HFFc6 (cell line): Measurements from ENCODE around the gene KCNAB1. TPM values are rescaled to one million over a fixed set of nuclear protein-coding genes. Genes with fewer than 3 reads are reported as not detected.

Experiments used
- DNase-seq: peaks from one replicate; pipeline ENCODE4 v3.0.0-alpha.2; 2018
- H3K27ac Mint-ChIP-seq: 2 replicates; pipeline ENCODE4 v1.8.0; 2020; ENCODE audit warnings: mild to moderate bottlenecking, mixed read lengths
- H3K27me3 Mint-ChIP-seq: 2 replicates; pipeline ENCODE4 v1.8.0; 2021; ENCODE audit warnings: mild to moderate bottlenecking, moderate library complexity, mixed read lengths; ENCODE audit not compliant: insufficient read depth
- H3K36me3 Mint-ChIP-seq: 2 replicates; pipeline ENCODE4 v1.8.0; 2021; ENCODE audit warnings: low read depth, mixed read lengths
- H3K4me1 Mint-ChIP-seq: 2 replicates; pipeline ENCODE4 v1.8.0; 2020; ENCODE audit warnings: low read depth, mixed read lengths
- H3K4me3 Mint-ChIP-seq: 2 replicates; pipeline ENCODE4 v1.8.0; 2020; ENCODE audit warnings: mild to moderate bottlenecking, moderate library complexity, mixed read lengths
- H3K9me3 Mint-ChIP-seq: 2 replicates; pipeline ENCODE4 v1.8.0; 2020; ENCODE audit warnings: mild to moderate bottlenecking, mixed read lengths
- total RNA-seq, 6 experiments: library from RNA; stranded (reverse); fragmentation: NEBNext Ultra II Directional; extraction: Animal tissue kit (Norgen Biotek cat#: 25700); gene quantifications; 2 replicates in 1 of 6; 3 replicates in 5 of 6; pipeline ENCODE4 v1.2.3, GENCODE V29; 2021
- TF ChIP-seq, protein P1 (sequence below): fragments of 200-600 bp; sonication (generic); IDR thresholded peaks from 2 replicates; pipeline ENCODE4 v1.5.0; 2021; ENCODE audit warnings: antibody characterized with exemption, mild to moderate bottlenecking

The KCNAB1 gene
- total RNA-seq, 6 experiments from 2014 or later: not detected

DNA sequence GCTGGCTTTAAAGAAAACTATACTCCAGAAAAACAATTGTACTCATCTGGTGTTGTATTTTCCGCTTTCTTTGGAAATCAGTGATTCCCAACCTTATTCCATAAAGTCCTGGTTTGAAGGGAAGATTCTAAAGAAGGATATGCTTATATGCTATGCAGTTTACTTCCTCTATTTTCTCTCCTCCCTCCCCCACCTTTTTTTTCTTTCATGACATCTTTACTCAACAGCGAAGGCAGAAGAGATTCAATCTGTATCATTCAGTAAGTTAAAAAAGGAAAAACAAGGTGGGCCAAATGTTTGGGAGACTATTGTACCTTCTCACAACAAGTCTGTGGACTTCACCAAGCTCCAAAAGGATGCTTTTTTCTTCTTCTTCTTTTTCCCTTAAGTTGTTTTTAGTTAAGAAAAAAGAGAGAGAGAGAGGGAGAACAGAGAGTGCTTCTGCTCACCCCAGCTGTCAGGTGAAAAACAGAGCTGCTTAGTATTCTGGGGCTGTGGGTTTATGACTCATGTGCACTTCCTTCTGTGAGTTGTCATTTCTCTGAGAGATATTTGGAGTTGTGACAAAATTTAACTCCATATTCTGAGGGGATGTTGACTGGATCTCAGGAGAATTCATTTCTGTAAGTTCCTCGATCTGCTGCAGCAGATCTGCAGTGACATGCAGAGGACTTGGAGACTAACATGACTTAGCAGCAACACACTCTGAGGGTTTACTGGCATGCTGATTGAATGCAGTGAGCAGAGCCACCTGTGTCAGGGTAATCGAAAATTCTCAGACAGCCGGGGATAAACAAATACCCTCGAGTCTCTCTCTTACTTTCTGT is 363.8 kb downstream of the KCNAB1 start:
- no peaks in the 10 kb centered on the region for H3K9me3 Mint-ChIP-seq
- no peaks in the 10 kb centered on the region for H3K36me3 Mint-ChIP-seq
- H3K27me3 Mint-ChIP-seq: no peaks in the 10 kb centered on the region
- H3K27ac Mint-ChIP-seq: peak overlapping the region; percentile 75
- DNase-seq: peak; percentile 10
- peaks cover 29% of the 10 kb centered on the region for H3K4me1 Mint-ChIP-seq
- H3K4me3 Mint-ChIP-seq: peak overlapping the region; percentile 80
- TF ChIP-seq, protein P1, sequence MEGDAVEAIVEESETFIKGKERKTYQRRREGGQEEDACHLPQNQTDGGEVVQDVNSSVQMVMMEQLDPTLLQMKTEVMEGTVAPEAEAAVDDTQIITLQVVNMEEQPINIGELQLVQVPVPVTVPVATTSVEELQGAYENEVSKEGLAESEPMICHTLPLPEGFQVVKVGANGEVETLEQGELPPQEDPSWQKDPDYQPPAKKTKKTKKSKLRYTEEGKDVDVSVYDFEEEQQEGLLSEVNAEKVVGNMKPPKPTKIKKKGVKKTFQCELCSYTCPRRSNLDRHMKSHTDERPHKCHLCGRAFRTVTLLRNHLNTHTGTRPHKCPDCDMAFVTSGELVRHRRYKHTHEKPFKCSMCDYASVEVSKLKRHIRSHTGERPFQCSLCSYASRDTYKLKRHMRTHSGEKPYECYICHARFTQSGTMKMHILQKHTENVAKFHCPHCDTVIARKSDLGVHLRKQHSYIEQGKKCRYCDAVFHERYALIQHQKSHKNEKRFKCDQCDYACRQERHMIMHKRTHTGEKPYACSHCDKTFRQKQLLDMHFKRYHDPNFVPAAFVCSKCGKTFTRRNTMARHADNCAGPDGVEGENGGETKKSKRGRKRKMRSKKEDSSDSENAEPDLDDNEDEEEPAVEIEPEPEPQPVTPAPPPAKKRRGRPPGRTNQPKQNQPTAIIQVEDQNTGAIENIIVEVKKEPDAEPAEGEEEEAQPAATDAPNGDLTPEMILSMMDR: no peak

DNA sequence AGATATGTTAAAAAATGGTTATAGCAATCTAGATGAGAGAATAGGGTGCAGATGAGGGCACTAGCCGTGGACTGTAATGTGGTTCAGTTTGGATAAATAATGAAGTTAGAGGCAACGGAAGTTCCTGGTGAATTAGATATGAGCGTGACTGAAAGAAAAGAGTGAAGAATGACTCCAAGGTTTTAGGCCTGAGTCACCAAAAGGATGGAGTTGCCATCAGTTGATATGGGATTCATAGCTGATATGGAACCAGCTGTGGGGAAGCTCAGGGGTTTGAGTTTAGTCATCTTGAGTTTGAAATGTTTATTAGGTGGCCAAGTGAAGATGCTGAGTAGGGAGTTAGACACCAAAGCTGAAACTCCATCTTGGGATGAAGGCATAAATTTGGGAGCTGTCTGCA is 368.4 kb downstream of the KCNAB1 start:
- H3K4me1 Mint-ChIP-seq: peaks cover 22% of the 10 kb centered on the region
- no peaks in the 10 kb centered on the region for H3K36me3 Mint-ChIP-seq
- H3K27me3 Mint-ChIP-seq: no peaks in the 10 kb centered on the region; the same call in 1 of the 2 replicates
- DNase-seq: peak; percentile 53
- no peaks in the 10 kb centered on the region for H3K9me3 Mint-ChIP-seq
- no peak overlapping the region for H3K27ac Mint-ChIP-seq
- no peak overlapping the region for H3K4me3 Mint-ChIP-seq
- TF ChIP-seq, protein P1: no peak

DNA sequence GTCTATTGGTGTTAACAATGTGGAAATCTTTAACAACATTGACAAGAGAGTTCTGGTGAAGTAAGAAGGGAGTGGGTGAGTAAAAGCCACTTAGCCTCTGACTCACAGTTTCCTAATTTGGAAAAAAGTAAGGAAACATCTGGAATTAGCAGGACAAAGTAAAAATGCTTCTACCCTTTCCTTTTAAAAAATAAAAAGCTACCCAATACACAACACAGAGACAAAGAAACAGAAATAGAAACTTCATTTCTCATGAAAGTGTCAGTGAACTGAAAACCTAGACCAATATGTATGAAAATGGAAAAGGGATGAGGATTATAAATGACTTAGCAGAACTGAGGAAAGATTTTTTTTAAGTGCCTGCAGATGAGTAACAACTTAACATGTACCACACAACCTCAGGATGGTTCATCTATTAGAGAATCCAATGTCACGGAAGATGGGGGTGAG is 369.1 kb downstream of the KCNAB1 start:
- H3K9me3 Mint-ChIP-seq: no peaks in the 10 kb centered on the region
- peaks cover 15% of the 10 kb centered on the region for H3K4me1 Mint-ChIP-seq
- no peak overlapping the region for H3K27ac Mint-ChIP-seq
- no peak for DNase-seq
- TF ChIP-seq, protein P1: no peak
- no peaks in the 10 kb centered on the region; the same call in 1 of the 2 replicates for H3K27me3 Mint-ChIP-seq
- no peaks in the 10 kb centered on the region for H3K36me3 Mint-ChIP-seq
- H3K4me3 Mint-ChIP-seq: no peak overlapping the region

DNA sequence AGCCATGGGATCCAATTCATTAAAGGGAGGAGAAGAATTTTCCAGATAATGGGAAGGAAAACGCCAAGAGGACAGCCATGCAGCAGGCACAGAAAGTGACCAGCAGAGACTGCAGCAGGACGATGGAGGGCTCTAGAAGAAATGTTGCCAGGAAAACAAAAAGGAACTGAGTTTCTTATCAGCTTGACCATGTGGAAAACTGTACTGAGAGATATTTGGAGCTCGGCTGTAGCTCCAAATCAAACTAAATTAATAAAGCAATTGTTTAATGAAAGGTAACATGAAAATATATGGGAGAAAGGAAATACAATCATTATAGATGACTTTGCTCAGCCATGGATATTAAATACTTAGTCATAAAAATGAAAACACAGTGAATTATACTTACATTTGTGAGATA is 370.8 kb downstream of the KCNAB1 start:
- no peaks in the 10 kb centered on the region for H3K9me3 Mint-ChIP-seq
- DNase-seq: no peak
- no peaks in the 10 kb centered on the region for H3K36me3 Mint-ChIP-seq
- H3K27me3 Mint-ChIP-seq: no peaks in the 10 kb centered on the region; the same call in 1 of the 2 replicates
- TF ChIP-seq, protein P1: no peak
- H3K27ac Mint-ChIP-seq: no peak overlapping the region
- peaks cover 6% of the 10 kb centered on the region; the same call in 1 of the 2 replicates for H3K4me1 Mint-ChIP-seq
- H3K4me3 Mint-ChIP-seq: no peak overlapping the region

DNA sequence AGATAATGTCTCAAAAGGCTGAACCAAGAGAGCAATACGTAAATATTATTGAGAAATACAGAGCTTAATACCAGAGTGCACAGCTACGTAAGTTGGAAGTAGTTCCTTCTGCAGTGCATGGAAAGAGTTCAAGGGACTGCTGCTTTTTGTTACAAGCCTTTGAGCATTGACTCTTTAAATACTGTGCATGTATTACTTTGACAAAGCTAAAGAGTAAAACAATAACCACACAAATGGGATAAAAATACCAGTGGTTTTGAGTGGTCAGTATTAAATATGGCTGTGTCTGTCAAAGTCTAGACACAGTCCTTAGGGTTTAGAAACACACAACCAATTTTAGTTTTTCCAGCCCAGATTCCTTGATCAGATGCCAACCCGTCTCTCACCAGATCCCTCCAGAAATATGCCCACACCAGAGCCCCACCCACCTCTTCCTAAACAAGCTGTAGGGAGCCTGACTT is 372.5 kb downstream of the KCNAB1 start:
- TF ChIP-seq, protein P1: no peak
- no peaks in the 10 kb centered on the region; the same call in 1 of the 2 replicates for H3K36me3 Mint-ChIP-seq
- DNase-seq: no peak
- no peak overlapping the region for H3K27ac Mint-ChIP-seq
- peaks cover 21% of the 10 kb centered on the region for H3K4me1 Mint-ChIP-seq
- H3K9me3 Mint-ChIP-seq: no peaks in the 10 kb centered on the region
- no peaks in the 10 kb centered on the region; the same call in 1 of the 2 replicates for H3K27me3 Mint-ChIP-seq
- no peak overlapping the region for H3K4me3 Mint-ChIP-seq
